Neutrophil (primary cell): ENCODE results near the gene DCHS1.

Experiments
- H3K27ac ChIP-seq: fragments of 200-600 bp; sonication (generic); 2 replicates; pipeline ENCODE4 v1.5.1; 2016; ENCODE audit warnings: mild to moderate bottlenecking, moderate library complexity
- H3K27me3 ChIP-seq: fragments of 200-600 bp; sonication (generic); 2 replicates; pipeline ENCODE4 v1.6.0; 2016; ENCODE audit warnings: mild to moderate bottlenecking
- H3K36me3 ChIP-seq: fragments of 200-600 bp; sonication (generic); 2 replicates; pipeline ENCODE4 v1.5.1; 2017
- H3K4me1 ChIP-seq, 2 experiments: fragments of 200-600 bp in 1 of 2; sonication (generic) in 1 of 2; 1 replicate in 1 of 2; 2 replicates in 1 of 2; pipeline versions ENCODE4 v1.5.1 to v1.6.1; 2013 to 2016; ENCODE audit warnings: low read depth in 1 of 2, low read length in 1 of 2, mild to moderate bottlenecking in 1 of 2, moderate library complexity in 1 of 2; ENCODE audit not compliant: control insufficient read depth in 1 of 2, insufficient read depth in 1 of 2
- H3K4me3 ChIP-seq, 2 experiments: fragments of 200-600 bp in 1 of 2; sonication (generic) in 1 of 2; 1 replicate in 1 of 2; 2 replicates in 1 of 2; pipeline ENCODE4 v1.5.1; 2013 to 2016; ENCODE audit warnings: low read depth in 1 of 2, low read length in 1 of 2, mild to moderate bottlenecking in 1 of 2, moderate library complexity in 1 of 2
- H3K9me3 ChIP-seq: fragments of 200-600 bp; sonication (generic); 2 replicates; pipeline ENCODE4 v1.5.1; 2016
- TF ChIP-seq, protein P1 (sequence below): fragments of 200-600 bp; sonication (generic); IDR thresholded peaks from 2 replicates; pipeline ENCODE4 v1.5.1; 2016; ENCODE audit warnings: antibody characterized with exemption

DCHS1 gene

DNA sequence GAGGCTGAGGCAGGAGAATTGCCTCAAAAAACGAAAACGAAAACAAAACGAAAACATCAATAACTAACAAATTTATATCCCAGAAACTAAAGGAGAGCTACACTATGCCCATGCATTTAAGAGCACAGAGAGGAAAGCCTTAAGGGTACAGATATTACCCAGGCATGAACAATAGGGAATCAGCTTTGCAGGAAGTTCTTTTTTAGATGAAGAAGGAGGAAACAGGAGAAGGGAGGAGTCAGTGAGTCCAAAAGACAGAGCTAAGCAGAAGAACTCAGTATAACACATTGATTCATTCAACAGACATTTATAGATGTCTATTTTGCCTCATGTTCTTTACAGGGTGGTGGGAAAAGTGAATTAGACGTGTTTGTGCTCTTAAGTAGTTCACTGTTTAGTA lies 19.3 kb upstream of the DCHS1 start:
- Histone ChIP-seq H3K4me3 (no peak overlapping the region), H3K4me1 (no peaks in the 10 kb centered on the region), H3K27me3 (no peaks in the 10 kb centered on the region), H3K27ac (no peak overlapping the region), H3K36me3 (no peaks in the 10 kb centered on the region), H3K9me3 (no peaks in the 10 kb centered on the region)
- TF ChIP-seq, protein P1, sequence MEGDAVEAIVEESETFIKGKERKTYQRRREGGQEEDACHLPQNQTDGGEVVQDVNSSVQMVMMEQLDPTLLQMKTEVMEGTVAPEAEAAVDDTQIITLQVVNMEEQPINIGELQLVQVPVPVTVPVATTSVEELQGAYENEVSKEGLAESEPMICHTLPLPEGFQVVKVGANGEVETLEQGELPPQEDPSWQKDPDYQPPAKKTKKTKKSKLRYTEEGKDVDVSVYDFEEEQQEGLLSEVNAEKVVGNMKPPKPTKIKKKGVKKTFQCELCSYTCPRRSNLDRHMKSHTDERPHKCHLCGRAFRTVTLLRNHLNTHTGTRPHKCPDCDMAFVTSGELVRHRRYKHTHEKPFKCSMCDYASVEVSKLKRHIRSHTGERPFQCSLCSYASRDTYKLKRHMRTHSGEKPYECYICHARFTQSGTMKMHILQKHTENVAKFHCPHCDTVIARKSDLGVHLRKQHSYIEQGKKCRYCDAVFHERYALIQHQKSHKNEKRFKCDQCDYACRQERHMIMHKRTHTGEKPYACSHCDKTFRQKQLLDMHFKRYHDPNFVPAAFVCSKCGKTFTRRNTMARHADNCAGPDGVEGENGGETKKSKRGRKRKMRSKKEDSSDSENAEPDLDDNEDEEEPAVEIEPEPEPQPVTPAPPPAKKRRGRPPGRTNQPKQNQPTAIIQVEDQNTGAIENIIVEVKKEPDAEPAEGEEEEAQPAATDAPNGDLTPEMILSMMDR: no peak

DNA sequence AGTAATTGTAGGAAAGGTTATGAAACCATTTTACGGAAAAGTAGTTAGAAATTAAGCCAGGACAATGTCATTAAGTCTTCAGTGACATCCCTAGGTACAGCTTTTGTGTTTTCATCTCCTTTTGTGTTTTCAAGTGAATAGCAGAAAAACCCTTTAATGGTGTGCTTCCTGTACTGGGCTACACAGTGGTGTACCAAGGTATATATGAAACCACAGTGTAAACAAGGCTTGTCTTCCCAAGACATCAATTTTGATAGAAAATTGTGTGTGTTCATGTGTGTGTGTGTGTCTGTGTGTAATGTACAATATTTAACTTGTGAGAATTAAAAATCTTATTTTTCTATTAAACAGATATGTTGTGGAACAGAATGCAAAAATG lies 18.6 kb upstream of the DCHS1 start:
- TF ChIP-seq, protein P1: no peak
- no peaks in the 10 kb centered on the region for H3K27me3 ChIP-seq
- no peaks in the 10 kb centered on the region for H3K4me1 ChIP-seq
- no peak overlapping the region for H3K4me3 ChIP-seq
- no peaks in the 10 kb centered on the region for H3K36me3 ChIP-seq
- no peak overlapping the region for H3K27ac ChIP-seq
- H3K9me3 ChIP-seq: no peaks in the 10 kb centered on the region

DNA sequence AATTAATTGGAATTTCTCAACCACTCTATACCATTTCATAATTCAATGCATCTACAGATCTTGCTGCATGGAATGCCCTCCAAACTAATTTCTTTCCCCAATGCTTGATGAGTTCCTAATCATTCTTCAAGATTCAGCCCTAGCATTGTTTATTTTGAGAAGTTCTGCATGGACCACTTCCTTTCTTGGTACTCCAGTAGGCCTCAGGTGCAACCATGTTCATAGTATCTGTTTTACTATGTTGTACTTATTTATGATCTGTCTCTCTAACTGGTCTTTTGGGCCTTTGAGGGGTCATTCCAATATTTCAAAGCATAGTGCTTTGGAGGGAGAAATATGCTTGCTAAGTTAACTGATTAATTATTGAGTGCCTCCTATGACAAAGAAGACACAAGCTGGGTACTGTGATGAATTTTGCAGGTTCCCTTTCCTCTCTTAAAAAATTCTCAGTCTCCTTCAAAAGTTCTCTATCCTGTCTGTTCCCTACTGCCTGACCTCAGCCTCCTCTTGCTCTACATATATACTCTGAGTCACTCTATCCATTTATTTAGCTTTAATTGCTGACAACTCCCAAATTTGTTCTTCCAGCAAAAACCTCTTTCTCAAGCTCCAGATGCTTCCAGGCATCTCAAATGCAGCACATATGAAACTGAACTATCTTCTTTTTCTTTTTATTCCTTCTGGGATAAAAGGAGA lies 18.1 kb upstream of the DCHS1 start:
- Histone ChIP-seq H3K27ac (no peak overlapping the region), H3K4me3 (no peak overlapping the region), H3K9me3 (no peaks in the 10 kb centered on the region), H3K4me1 (no peaks in the 10 kb centered on the region), H3K36me3 (no peaks in the 10 kb centered on the region), H3K27me3 (no peaks in the 10 kb centered on the region)
- TF ChIP-seq, protein P1: no peak

DNA sequence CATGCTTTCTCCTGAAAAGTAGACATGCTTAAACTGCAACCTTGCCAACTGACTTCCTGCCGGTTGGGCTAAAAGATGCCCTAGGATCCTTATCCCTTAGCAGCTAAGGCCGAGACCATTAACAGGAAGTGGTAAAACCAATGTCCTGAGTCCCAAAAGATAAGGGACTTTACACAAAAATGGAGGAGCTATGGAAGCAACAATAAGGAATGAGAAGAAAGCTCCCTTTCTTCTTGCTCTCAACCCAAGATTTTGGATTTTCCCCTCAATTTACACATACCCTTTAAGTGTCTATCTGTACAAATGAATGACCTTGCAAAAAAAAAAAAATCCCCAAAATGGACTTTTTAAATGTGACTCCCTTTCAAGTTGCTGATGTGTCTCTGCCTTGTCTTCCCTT lies 16.4 kb upstream of the DCHS1 start:
- H3K27me3 ChIP-seq: no peaks in the 10 kb centered on the region
- no peaks in the 10 kb centered on the region for H3K4me1 ChIP-seq
- H3K4me3 ChIP-seq: no peak overlapping the region
- H3K27ac ChIP-seq: no peak overlapping the region
- no peaks in the 10 kb centered on the region for H3K36me3 ChIP-seq
- no peaks in the 10 kb centered on the region for H3K9me3 ChIP-seq
- TF ChIP-seq, protein P1: no peak

DNA sequence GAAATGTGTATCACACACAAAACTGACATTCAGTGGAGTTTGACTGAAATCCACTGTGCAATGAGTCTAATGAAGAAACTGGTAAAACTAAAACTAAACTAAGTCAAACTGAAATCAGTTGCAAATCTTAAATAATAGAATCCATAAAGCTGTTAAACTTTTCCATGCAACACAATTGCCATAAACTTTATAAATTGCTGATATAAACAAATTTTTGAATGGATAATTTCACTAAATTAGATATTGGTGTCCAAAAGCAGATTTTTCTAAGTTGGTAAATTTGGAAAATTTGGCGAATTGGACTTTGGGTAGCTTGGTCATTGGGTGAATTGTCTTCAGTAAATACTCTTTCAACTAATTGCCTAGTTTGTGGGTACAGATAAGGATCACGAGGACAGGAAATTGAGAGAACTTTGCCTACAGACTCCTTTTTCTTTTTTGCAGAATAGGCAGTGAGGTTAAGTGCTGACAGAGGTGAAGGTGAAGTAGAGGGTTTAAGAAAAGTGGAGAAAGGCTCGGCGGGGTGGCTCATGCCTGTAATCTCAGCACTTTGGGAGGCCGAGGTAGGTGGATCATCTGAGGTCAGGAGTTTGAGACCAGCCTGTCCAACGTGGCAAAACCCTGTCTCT lies 14.7 kb upstream of the DCHS1 start:
- Histone ChIP-seq H3K9me3 (no peaks in the 10 kb centered on the region), H3K27me3 (no peaks in the 10 kb centered on the region), H3K27ac (no peak overlapping the region), H3K4me3 (no peak overlapping the region), H3K36me3 (no peaks in the 10 kb centered on the region), H3K4me1 (no peaks in the 10 kb centered on the region)
- TF ChIP-seq, protein P1: no peak
